GM12878 (cell line): ENCODE measurements around the gene CIB4.

Source experiments
- CTCF ChIP-seq, 3 experiments: IDR thresholded peaks in 2 of 3; conservative IDR thresholded peaks in 1 of 3; 2 replicates each; pipeline ENCODE4 v1.5.1; 2011; ENCODE audit warnings: low read depth in 3 of 3, low read length in 3 of 3, mild to moderate bottlenecking in 3 of 3, control low read depth in 2 of 3, moderate library complexity in 2 of 3, inconsistent platforms in 1 of 3, mixed read lengths in 1 of 3; ENCODE audit not compliant: control insufficient read depth in 2 of 3, insufficient read depth in 1 of 3; ENCODE audit errors: extremely low read depth in 1 of 3
- FOXK2 ChIP-seq: fragments of 450-650 bp; IDR thresholded peaks from 2 replicates; pipeline ENCODE4 v1.6.1; 2017; ENCODE audit warnings: mild to moderate bottlenecking, moderate library complexity
- JUND ChIP-seq: IDR thresholded peaks from 2 replicates; pipeline ENCODE4 v1.6.1; 2012; ENCODE audit warnings: low read depth, mild to moderate bottlenecking, low read length, improper control_type of control experiment, moderate library complexity
- NFIC ChIP-seq: IDR thresholded peaks from 2 replicates; pipeline ENCODE4 v1.6.1; 2012; ENCODE audit warnings: low read depth, mild to moderate bottlenecking, inconsistent platforms, low read length, moderate library complexity
- PAX5 ChIP-seq: IDR thresholded peaks from 2 replicates; pipeline ENCODE4 v1.6.1; 2011; ENCODE audit warnings: low read depth, low read length, borderline replicate concordance
- POLR2AphosphoS5 ChIP-seq: IDR thresholded peaks from 2 replicates; pipeline ENCODE4 v1.6.1; 2011; ENCODE audit warnings: mild to moderate bottlenecking, low read length, inconsistent platforms
- RCOR1 ChIP-seq: conservative IDR thresholded peaks from 2 replicates; pipeline ENCODE4 v1.6.1; 2012; ENCODE audit warnings: low read depth, low read length, improper control_type of control experiment
- RFX5 ChIP-seq: IDR thresholded peaks from 2 replicates; pipeline ENCODE4 v1.6.1; 2011; ENCODE audit warnings: low read depth, low read length, improper control_type of control experiment
- USF1 ChIP-seq: IDR thresholded peaks from 2 replicates; pipeline ENCODE4 v1.6.1; 2011; ENCODE audit warnings: borderline replicate concordance, low read depth, mild to moderate bottlenecking, moderate library complexity, mixed read lengths, low read length; ENCODE audit not compliant: insufficient read depth; ENCODE audit errors: extremely low read length
- ZSCAN29 ChIP-seq: fragments of 450-650 bp; IDR thresholded peaks from 2 replicates; pipeline ENCODE4 v1.6.1; 2017; ENCODE audit warnings: mild to moderate bottlenecking, moderate library complexity

- no peak for TF ChIP-seq CTCF (IDR thresholded peaks at IDR 0.05 in 2 of 3, conservative IDR thresholded peaks at IDR 0.05 in 1 of 3; ENCODE audit: control insufficient read depth in 2 of 3, extremely low read depth in 1 of 3, insufficient read depth in 1 of 3, low read depth in 3 of 3, low read length in 3 of 3)
- no peak for TF ChIP-seq ZSCAN29
- TF ChIP-seq POLR2AphosphoS5, result no peak
- TF ChIP-seq FOXK2, result no peak
- TF ChIP-seq RCOR1, result no peak
- no peak for TF ChIP-seq USF1
- TF ChIP-seq RFX5, result no peak
- no peak for TF ChIP-seq PAX5
- TF ChIP-seq NFIC, result no peak
- no peak for TF ChIP-seq JUND
Measured at GRCh38 chr2:26658691-26659346, 17.7 kb upstream of the CIB4 start.
